Aorta (tissue), 4 donors: ENCODE results near the gene MOGAT1. TPM values are rescaled to one million over a fixed set of nuclear protein-coding genes. Genes with fewer than 3 reads are reported as not detected.

Source experiments
- polyA plus RNA-seq, 2 donors: library from polyadenylated mRNA; stranded (reverse); fragments of 200-250 nt; gene quantifications; one replicate each; pipeline ENCODE4 v1.2.3, GENCODE V29; 2013
- total RNA-seq, 2 donors: library from RNA; stranded (reverse); fragmentation: NEBNext Ultra II Directional; extraction: Animal tissue kit (Norgen Biotek cat#: 25700); gene quantifications; one replicate each; pipeline ENCODE4 v1.2.1, GENCODE V29; 2021
- donor health status: healthy with polysubstance abuse.
- donor health status: Bipolar disorder and iron deficiency.
- donor health status: DM: no; HTN: no; CAD: no.
- donor health status: DM: yes; HTN: yes; CAD: no.

Gene MOGAT1
- total and polyA plus RNA-seq, 4 donors = not detected

Other genes starting within 250 kb of the MOGAT1 start
- gene SGPP2, start 247.1 kb upstream of the MOGAT1 start, total RNA-seq = under 1 TPM in 1 of 2 donors, not detected in 1; 0.54 TPM
- 1 to 10 TPM in 1 of 2 donors, under 1 TPM in 1; 0.10 to 1.6 TPM for gene SGPP2, start 247.1 kb upstream of the MOGAT1 start, polyA plus RNA-seq
- 10 to 100 TPM; 12.6 to 14.6 TPM for gene FARSB, start 15.6 kb upstream of the MOGAT1 start, total RNA-seq
- gene FARSB, start 15.6 kb upstream of the MOGAT1 start, polyA plus RNA-seq = 10 to 100 TPM in 1 of 2 donors, 1 to 10 TPM in 1; 8.4 to 11.4 TPM
- 10 to 100 TPM; 66.5 to 69.0 TPM for gene ACSL3, start 189.4 kb downstream of the MOGAT1 start, total RNA-seq
- 10 to 100 TPM; 14.0 to 39.4 TPM for gene ACSL3, start 189.4 kb downstream of the MOGAT1 start, polyA plus RNA-seq